HG03575 (cell line): ENCODE data around the gene HYCC1.

Experiments
- ATAC-seq: cut with Tn5 transposase; IDR thresholded peaks from one replicate; pipeline ENCODE4 v1.9.1; 2021; ENCODE audit not compliant: unreplicated experiment, insufficient number of reproducible peaks, low FRiP score; ENCODE audit errors: extremely low read depth

Gene HYCC1

GRCh38 chr7:23020742-23021401 lies 6.9 kb upstream of the HYCC1 start:
- no peak for ATAC-seq

DNA sequence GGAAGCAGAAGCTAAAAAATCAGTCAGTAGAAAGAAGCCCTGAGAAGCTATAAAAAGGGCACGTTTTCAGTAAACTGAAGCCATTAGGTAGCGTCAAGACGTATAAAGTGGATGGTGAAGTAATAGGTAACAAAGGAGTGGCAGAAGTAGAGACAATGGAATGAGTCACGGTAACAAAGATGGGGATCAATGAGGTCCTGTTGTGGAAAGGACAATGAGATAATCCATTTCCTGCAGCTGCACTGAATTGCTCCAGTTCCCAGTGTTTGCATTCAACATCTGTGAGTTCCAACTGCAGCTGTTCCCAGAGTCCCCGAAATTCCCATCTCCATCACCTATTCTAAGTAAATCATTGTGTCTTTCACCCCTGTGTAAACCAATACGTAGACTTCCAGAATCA lies 4.8 kb upstream of the HYCC1 start:
- no peak for ATAC-seq

GRCh38 chr7:23017309-23017708 lies 3.4 kb upstream of the HYCC1 start:
- no peak for ATAC-seq

DNA sequence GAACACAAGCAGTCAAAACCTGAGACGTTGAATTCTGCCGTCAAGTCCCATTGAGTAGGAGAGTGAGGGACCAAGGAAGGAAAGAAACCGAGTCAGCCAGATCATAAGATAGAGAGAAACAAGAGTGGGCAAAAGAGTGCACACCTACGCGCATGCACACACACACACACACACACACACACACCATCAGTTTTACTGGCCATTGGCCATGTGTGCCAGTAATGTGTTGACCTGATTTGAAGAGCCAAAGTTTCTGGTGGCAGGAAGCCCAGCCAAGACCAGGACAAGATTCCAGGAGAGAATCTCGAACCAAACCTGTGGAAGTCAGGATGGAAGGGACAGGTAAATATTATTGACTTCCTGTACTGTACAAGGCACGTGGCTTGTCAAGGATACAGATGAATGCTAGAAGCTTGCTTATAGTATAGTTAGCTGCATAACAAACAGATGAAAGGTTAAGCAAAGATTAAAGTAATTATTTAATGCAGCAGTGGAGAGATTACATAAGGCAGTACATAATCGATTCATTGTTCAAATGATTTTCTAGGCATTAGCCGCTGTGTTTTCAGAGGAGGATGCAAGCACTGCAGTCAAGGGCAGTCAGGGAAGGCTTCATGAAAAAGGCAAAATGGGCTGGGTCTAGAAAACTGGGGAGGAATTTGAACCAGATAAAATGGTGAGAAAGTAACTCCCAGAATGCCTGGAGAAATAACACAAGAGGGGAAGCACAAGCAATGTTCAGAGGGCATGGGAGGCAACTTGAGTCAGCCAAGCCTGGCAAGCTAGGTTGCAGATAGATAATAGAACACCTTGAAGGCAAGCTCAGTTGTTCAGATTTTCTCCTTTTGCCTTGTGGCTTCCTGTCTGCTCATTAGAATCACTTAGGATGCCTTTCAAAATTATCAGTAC lies 2.7 kb upstream of the HYCC1 start:
- ATAC-seq = no peak

- no peak for ATAC-seq
Measured at GRCh38 chr7:23014681-23015080, 751 bp upstream of the HYCC1 start.

DNA sequence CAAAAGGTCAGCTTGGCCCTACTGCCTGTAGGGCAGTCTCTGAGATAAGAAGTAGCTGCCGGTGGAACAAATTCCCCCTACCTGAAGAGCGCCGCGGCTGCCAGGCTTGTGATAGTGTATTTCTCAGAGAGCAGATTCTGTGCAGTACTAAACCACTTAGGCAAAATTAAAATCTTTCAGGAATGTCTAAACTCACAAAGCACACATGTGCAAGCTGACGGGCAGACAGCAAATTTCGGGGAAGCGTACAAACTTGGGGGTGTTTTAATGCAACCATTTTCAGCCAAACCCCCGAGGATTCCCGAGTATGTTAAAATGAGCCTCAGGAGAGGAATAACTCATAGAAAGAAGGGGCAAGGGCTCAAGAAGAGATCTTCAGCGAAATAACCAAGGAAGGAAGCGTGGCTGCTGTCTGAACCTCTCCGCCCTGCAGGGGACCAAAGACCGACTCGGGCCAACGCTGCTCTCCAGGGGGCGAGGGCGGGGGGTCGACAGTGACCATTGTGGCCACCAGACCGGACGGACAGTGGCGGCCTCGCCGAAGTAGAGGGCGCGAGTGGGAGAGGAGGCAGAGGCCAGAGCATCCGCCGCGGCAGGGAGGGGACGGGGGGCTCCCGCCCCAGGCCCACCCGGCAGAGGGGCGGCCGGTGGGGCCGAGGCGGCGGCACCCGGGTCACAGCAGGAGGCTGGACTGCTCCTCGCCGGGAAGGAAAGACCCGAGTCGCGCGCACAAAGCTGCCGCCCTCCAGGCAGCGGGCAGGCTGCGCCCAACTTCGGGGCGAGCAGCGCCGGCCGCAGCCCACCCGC lies 819 bp downstream of the HYCC1 start:
- ATAC-seq = no peak

DNA sequence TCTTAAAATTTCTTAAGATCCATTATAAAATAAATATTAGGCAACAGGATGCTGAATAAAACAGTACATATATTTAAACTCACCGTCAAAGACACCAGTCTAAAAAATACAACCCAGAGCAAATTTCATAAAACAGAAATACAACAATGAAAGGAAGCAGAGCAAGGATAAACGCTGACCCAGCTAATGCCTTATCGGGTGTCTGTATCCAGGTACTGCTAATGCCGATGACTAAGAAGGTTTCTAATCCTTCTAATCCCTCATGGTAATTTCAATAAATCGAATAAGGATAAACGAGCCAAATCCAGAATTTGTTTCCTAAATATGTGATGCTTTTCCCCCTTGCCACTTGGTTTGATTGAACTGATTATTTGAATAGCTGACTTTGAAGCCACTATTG lies 1.7 kb downstream of the HYCC1 start:
- no peak for ATAC-seq

- no peak for ATAC-seq
Measured at GRCh38 chr7:23011222-23011924, 2.6 kb downstream of the HYCC1 start.

DNA sequence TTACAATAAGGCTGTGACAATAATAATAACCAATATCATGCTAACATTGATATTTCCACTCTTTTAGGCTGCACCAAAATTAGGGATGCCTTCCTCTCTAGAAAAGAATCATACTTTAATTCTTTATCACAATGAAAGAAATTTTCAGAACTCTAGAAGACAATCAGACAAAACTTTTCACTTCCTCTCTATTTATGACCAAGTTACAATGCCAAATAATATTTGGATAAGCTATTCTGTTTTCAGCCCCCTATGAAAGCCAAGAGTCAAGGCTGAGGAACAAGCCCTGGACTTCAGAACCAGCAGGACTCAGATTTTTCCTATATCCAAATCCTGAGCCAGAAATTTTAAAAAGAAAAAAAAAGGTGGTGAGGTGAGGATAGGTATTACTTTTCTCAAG lies 4.6 kb downstream of the HYCC1 start:
- ATAC-seq = no peak

DNA sequence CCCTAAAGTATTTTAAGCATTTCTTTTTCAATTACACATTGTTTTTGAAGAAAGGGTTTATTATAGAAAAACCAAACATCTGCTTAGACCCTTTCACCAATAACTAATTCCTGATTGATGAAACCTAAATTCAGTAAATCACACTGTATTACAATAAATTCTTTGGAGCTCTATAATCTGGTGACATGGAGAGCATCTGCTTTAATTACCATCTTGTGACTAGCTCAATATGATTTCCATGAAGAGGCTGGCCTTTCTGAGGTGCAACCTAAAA lies 9.7 kb downstream of the HYCC1 start:
- no peak for ATAC-seq

GRCh38 chr7:23003505-23004246 lies 10.3 kb downstream of the HYCC1 start:
- ATAC-seq = no peak

GRCh38 chr7:23002698-23003097 lies 11.2 kb downstream of the HYCC1 start:
- ATAC-seq = no peak

- no peak for ATAC-seq
Measured at GRCh38 chr7:23001610-23002009, 12.3 kb downstream of the HYCC1 start.

DNA sequence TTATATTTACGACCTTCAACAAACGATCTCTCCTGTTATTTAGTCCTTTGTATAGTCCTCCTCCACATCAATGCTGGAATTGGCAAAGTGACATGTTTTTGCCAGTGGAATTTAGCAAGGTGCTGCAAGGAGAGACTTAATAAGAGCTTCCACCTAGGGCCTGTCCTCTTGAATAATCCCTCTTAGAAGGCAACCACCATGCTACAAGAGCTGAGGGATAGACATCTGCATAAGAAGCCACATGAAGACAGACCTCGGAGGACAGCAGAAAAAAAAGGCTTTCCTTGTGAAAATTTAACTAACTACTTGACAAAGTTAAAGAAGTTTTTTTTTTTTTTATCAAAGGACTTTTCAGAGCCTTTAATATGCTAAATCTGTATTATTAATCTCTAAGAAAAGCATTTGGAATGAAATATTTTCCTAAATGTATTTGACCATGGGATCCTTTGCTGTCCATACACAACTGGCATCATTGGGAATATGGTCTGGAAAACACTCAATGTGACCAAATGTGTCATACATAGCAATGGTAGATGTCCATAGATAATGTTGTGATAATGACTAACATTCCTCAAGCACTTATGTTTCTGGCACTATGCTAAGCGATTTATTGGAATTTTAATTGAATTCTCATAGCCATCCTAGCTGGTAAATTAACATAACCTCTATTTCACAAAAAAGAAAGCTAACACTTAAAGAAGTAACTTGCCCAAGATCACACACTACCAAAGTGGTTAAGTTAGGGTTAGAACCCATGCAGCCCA lies 13.2 kb downstream of the HYCC1 start:
- no peak for ATAC-seq

GRCh38 chr7:22998519-22998896 lies 15.4 kb downstream of the HYCC1 start:
- no peak for ATAC-seq

GRCh38 chr7:22997871-22998518 lies 15.9 kb downstream of the HYCC1 start:
- no peak for ATAC-seq

DNA sequence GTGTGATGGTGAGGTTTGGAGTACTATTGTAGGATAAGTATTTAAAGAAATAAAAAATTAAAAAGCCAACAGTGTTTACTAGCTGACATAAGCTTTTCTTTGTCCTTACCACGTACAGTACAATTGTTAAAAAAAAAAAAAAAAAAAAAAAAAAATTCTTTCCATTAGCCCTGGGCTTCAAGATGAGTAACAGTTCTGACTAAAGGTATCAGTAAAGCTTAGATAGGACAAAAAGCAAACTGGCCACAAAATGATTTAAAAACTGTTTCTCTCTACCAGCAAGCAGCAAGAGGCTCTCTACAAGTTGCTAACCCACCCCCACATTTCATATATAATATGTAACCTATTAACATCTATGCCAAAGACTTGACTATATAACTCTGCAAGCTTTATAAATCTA lies 17.5 kb downstream of the HYCC1 start:
- ATAC-seq = no peak

GRCh38 chr7:22995011-22995410 lies 18.9 kb downstream of the HYCC1 start:
- ATAC-seq = no peak
